Measurements from ENCODE around the gene AP3B1.
"Not testable (repeated sequence)": the region's sequence is repeated elsewhere in the genome, so short reads cannot be mapped to it uniquely, and the experiment has no call there.

Gene AP3B1

DNA sequence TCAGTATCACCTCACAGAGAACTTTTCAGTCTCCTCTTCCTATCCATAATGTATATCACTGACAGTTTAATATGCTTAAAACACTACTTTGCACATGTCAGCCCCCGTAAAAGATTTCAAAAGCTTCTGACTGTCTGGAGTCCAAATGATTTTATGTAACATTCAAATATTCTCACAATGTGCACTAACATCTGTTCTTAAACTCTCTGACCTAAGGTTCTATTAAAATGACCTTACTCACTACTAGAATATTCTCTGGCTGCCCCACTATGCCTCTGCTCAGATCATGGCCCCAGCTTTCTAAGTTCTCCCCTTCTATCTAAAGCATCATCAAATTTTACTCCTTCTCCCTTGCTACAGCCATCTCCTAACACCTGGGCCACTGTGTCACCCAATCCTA lies 52.5 kb downstream of the AP3B1 start:
- no peak for DNase-seq (ENCODE audit: low read depth)

DNA sequence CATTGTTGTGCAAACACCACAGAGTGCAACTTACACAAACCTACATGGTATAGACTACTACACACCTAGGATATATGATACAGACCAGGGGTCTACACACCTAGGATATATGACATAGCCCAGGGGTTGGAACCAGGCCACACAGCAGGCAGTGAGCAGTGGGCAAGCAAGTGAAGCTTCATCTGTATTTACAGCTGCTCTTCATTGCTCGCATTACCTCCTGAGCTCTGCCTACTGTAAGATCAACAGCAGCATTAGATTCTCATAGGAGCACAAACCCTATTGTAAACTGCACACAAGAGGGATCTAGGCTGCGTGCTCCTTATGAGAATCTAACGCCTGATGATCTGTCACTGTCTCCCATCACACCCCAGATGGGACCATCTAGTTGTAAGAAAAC lies 56.6 kb downstream of the AP3B1 start:
- no peak for DNase-seq (ENCODE audit: low read depth)

DNA sequence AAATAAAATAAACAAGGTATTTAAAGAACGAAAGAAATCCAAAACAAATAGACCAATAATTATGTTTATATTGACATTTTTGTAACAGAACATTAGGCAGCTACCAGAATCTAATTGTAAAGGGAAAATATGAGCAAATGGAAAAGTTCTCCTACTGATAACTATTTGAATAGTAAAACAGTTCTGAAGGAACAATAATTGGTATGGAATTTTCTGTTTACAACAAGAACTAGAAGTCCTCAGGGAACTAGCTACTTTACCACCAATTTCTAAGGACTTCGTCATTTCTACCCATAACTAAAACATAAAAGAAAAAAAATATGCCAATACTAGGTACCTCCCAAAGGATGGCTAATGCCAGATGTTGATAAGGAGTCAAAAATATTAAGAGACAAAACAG lies 58.5 kb downstream of the AP3B1 start:
- DNase-seq (ENCODE audit: low read depth) = no peak

DNA sequence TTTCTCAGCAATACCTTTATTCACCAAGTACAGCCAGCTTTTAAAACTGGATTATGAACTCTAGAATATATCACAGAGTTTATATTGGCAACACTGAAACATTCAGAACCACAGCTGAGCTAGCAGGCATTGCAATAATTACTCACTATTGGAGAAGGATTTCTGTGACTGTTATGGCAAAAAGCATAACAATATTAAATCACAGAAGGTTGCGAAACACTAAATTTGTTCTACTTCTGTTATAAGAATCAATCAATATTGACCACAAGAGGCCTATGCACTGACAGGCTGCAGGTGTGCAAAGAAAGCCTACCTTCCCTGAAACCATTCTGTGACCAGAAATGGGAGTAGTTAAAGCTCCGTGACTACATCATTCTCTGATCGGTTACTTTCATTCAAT lies 59.2 kb downstream of the AP3B1 start:
- DNase-seq (ENCODE audit: low read depth) = no peak

DNA sequence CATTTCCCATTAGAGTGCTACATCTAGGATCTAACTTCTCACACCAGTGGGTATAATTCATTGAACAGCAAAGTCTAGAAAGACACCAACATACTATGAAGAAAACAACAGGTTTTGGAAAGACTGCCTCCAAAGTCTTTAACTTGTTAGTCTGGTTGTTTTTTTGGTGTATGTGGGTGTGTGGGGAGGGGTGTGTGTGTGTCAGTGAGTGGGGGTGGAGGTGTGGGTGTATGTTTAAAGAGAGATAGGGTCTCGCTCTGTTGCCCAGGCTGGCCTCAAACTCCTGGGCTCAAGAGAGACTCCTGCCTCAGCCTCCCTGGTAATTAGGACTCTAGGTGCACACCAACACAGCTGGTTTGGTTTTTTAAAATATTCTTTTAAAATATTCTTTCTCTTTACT lies 59.7 kb downstream of the AP3B1 start:
- no peak for DNase-seq (ENCODE audit: low read depth)

DNA sequence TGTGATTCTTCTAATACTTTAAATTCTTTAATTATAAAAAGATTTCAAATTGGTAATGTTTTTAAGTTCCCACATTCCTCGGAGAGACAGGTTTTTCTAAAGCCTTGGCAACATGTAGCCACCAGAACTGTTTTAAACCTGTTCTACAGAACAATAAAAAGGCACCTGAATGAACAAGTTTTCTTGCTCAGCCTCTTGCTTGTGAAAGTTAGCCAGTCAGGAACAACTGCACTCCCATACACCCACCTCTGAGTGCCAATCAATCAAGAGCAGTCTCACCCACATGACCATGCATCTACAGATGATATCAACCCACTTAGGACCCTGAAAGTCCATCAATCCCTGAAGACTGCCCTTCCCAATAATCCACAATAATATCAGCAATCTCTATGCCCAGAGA lies 62.3 kb downstream of the AP3B1 start:
- no peak for DNase-seq (ENCODE audit: low read depth)

DNA sequence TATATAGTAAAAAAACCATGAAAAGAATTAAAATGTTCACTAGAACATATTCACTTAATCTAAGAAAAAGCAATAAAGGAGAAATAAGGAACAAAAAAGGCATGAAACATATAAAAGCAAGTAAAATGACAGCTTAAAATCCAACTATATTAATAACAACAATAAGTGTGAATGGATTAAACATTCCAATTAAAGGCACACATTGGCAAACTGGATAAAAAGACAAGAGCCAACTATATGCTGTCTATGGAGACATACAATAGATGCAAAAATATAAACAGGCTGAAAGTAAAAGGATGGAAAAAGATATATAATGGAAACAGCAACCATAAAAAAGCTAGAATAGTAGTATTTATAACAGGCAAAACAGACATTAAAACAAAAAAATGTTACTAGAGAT lies 70.1 kb downstream of the AP3B1 start:
- no peak for DNase-seq (ENCODE audit: low read depth)

DNA sequence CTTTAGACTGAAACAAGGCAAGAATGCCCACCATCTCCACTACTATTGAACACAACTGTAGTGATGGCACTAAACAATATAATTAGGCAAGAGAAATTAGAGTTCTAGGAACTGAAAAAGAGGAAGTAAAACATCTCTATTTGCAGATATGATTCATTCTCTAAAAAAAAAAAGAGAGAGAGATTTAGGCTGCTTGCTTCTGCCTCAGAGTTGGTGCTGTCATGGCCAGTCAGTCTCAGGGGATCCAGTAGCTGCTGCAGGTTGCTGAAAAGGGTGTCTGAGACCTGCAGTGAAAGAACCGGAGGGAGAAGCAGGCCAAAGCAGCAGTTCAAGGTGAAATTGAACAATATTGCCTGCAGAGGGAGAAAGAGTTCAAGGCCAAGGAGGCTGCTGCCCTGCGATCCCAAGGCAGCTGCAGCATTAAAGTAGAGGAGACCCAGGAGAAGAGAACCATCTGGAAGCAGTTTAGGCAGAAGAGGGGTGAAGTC lies 72.5 kb downstream of the AP3B1 start:
- DNase-seq (ENCODE audit: low read depth) = no peak

DNA sequence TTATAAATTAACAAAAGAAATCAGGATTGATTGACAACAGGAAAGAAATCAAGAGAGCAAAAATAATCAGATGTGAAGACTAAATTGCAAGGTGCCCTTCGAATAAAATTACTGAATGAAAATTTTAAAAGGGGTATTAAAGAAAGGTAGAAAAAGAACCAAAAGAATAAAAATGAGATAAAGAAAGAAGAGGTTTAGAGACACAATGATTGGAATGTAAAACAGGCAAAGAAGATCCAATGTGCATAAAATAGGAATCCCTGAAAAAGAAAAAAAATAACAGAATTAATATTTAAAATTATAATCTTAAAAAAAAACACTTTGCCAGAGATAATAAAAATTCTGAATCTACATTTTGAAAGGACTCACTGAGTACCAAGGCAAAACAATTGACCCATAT lies 73.0 kb downstream of the AP3B1 start:
- DNase-seq (ENCODE audit: low read depth) = no peak

DNA sequence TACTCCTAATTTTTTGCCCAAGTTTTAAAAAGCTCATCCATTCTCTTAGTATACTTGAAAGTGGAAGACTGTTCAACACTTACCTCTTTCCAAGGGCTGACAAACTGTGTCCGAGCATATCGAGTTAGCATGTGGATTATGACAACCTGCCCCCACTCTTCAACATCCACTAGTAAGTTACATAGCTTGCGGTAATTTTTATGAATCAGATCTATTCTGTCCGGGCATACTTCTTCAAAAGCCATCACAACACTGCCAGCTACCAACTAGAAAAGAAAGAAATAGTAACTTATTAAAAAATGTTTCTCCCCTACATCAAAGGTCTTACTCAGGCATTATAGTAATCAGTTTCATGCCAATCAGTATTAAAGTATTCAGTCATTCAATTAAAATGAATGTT lies 78.5 kb downstream of the AP3B1 start:
- no peak for DNase-seq (ENCODE audit: low read depth)

DNA sequence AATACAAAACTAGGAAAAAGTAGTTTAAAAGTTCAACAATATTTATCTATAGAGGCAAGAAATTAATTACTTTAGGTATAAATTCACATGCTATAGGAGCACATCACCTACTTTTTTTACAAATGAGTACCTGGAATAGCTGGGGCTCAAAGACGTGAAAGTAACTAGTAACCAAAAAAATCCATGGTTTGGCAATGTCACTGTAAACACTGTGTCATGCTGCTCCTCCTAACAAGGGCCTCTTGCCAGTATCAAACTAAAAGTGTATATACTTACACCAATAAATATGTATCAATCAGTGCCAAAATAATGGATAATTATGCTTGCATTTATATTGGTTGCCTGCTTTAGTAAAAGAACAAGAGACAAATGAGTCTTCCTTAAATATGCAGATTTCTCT lies 78.9 kb downstream of the AP3B1 start:
- DNase-seq (ENCODE audit: low read depth) = no peak

DNA sequence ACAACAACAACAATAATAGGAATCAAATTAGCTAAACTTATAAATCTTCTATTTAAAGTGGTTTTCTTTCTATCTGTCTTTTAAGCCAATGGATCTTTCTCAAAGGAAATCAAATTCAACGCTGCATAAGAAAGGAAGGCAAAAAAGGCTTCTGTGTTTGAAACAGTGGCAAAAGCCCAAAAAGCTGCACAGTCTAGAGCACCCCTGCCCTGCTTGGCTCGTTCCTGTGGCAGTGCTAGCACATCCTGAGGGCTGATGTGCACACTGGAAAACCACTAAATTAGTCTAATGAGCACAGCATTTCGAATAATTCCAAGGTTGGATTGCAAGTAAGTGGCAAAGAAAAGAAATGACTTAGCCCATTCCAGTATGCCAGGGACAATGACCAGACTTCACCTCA lies 80.7 kb downstream of the AP3B1 start:
- DNase-seq (ENCODE audit: low read depth) = no peak

DNA sequence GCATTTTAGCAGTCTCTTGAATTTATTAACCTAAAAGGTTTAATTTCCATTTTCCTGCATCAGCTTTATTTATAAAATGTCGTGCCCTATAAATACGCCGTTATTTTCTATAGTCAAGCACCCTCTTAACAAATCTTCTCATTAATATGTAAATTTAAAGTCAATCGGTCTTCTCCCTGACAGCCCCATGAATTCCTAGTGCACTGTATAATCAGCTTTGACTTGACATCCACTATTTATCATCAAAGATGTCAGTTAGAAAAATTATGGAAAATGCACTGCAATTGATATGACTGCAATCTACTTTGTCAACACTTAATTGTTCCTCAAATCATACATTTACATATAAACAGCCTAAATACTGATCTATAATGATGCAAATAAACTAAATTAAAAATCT lies 83.4 kb downstream of the AP3B1 start:
- no peak for DNase-seq (ENCODE audit: low read depth)

DNA sequence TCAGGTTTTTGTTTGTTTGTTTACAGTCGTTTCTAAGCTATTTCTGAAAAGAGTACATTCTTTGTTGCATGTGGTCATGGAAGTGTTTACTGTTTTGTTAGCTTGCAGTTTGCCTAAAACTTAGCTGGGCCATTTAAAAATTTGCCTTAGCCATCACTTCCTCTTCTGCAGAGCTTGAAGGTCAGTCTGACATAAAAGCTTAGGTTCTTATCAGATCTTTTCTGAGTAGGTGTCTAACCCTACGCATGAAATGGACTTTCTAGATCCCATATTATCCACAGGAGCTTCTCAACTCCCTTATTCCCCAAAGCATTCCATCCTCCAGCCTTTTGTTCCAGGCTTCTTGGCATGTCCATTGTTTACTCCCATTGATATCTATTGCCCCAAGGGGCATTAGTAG lies 90.3 kb downstream of the AP3B1 start:
- DNase-seq (ENCODE audit: low read depth) = no peak

DNA sequence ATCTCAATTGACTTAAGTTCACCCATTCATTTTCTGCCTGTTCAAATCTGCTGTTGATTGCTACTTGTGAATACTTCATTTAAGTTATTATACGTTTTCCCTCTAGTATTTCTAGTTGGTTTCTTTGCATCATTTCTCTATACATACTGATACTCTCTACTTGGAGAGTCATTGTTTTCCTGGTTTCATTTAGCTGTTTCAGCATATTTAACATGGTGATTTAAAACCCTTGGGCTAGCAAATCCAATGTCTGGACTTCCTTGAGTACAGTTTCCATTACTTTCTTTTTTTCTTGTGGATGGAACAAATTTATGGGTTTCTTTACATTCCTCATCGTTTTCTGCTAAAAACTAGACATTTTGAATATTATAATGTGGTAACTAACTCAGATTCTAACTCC lies 90.7 kb downstream of the AP3B1 start:
- no peak for DNase-seq (ENCODE audit: low read depth)

DNA sequence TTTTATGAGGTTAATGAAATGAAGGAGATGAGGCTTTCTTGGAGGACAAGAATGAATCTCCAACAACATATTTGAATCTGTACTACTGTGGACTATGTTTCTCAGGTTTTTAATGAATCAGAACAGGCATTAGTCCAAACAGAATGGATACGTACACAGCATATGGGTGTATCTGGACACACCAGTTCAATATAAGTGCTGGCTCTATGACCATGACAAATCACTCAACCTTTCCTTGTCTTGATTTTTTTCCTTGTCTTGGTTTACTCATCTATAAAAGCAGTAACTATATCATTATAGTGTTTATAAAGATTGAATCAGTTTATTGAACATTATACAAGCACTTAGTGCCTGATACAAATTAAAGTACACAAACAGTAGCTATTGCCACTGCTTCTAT lies 104.1 kb downstream of the AP3B1 start:
- no peak for DNase-seq (ENCODE audit: low read depth)

DNA sequence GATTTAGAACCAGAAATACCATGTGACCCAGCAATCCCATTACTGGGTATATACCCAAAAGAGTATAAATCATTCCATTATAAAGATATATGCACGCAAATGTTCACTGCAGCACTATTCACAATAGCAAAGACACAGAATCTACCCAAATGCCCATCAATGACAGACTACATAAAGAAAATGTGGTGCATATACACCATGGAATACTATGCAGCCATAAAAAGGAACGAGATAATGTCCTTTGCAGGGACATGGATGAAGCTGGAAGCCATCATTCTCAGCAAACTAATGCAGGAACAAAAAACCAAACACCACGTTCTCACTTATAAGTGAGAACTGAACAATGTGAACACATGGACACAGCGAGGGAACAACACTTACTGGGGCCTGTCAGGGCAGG lies 105.8 kb downstream of the AP3B1 start:
- not testable (repeated sequence) for DNase-seq (ENCODE audit: low read depth)

DNA sequence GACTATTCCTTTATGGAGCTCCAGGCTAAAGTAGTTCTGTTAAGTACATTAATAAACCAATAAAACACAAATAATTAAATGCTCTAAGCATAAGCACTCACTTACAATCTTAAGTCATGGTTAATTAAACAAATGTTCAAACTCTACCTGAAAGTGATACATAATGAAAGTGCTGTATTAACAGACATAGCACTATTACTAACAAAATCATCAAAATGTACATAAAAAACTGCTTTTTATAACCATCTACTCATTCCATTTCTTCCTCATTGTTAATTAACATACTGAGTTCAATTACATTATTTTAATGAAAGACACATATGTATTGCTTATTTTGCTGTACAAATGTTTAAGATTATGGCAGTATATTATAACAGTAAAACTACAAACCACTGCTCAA lies 107.3 kb downstream of the AP3B1 start:
- DNase-seq (ENCODE audit: low read depth) = no peak

DNA sequence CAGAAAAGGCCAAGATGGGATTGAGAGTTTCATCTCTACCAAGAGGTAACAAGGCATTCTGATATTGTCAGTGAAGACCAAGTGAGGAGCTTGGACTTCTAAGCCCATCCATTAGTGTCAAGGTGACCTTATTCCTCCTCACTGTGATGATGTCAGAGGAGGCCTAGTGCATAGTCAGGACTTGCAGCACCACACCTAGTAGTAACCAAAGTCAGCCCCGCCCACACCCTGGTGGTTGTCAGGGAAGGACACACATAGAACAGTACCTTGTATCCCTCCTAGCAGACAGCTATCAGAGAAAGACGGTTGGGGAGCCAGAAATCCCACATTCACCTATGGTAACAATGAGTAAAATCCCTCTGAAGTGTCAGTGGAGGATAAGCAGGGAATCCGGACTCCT lies 111.7 kb downstream of the AP3B1 start:
- DNase-seq (ENCODE audit: low read depth) = no peak

DNA sequence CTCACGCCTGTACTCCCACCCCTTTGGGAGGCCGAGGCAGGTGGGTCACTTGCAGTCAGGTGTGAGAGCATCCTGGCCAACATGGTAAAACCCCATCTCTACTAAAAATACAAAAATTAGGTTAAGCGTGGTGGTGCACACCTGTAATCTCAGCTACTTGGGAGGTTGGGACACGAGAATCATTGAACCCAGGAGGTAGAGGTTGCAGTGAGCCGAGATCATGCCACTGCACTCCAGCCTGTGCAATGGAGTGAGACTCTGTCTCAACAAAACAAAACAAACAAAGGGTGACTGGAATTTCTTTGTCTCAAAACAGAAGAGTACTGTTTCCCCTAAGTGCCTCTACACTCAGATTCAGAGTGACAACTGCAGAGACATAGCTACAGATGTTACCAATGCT lies 116.1 kb downstream of the AP3B1 start:
- no peak for DNase-seq (ENCODE audit: low read depth)

DNA sequence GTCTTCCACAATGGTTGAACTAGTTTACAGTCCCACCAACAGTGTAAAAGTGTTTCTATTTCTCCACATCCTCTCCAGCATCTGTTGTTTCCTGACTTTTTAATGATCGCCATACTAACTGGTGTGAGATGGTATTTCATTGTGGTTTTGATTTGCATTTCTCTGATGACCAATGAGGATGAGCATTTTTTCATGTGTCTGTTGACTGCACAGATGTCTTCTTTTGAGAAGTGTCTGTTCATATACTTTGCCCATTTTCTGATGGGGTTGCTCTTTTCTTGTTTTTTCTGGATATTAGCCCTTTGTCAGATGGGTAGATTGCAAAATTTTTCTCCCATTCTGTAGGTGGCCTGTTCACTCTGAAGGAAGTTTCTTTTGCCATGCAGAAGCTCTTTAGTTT lies 124.2 kb downstream of the AP3B1 start:
- not testable (repeated sequence) for DNase-seq (ENCODE audit: low read depth)

DNA sequence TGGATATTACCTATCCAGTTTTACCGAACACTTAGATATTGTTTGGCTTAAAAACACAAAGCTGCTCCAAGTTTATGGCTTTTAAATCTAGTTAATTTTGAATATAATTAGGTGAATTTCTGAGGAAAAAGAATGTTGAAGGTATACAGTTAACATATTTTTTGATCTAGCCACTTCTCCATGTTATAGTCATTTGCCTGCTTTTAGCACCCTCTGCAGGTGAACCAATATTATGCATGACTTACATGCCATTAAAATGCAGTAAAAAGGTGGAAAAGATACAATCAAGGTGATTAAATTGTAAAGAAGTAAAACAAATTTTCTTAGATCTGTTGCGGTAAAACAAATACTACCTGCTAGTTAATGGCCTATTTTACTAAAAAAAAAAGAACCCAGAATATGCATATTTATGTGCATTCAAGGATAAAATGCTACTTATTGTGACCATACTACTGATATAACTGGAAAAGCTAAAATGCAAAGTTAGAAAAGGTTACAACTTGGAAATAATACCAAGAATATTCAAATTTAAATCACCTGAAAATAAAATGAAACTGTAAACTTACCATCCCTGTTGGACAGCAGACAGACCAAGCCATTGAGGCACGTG lies 132.1 kb downstream of the AP3B1 start:
- DNase-seq (ENCODE audit: low read depth) = no peak

DNA sequence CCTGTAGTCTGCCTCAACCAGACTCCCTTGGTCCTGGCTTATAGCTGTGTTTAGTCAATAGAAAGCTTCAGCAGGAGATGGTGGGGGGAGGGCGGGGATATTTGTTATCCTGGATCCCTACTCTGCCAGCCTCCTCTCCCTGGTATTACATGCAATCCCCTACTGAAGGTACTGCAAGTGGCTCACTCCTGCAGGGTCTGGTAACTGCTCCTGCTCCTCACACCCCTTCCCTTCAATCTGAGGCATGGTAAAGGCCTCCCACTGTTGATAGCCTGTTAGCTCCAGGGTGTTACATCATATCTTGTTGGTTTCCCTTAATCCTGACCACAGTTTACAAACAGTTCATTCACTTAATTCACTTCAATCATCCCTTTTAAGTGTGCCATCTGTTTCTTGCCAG lies 137.5 kb downstream of the AP3B1 start:
- DNase-seq (ENCODE audit: low read depth) = no peak

DNA sequence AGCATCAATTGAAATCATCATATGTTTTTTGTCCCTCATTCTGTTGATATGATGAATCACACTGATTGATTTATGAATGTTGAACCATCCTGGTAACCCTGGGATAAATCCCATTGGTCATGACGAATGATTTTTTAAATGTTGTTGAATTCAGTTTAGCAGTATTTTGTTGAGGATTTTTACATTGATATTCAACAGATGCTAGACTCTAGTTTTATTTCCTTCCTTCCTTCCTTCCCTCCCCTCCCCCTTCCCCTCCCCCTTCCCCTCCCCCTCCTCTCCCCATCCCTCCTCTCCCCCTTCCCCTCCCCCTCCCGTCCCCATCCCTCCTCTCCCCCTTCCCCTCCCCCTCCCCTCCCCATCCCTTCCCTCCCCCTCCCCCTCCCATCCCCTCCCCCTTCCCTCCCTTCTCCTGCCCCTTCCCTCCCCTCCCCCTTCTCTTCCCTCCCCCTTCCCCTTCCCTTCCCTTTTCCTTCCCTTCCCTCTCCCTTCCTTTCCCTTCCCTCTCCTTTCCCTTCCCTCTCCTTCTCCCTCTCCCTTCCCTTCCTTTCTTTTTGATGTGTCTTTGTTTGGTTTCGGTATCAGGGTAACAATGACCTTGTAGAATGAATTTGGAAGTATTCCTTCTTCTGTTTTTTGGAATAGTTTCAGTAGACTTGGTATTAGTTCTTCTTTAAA lies 142.8 kb downstream of the AP3B1 start:
- no peak for DNase-seq (ENCODE audit: low read depth)
